Liver (tissue), 9 donors: ENCODE measurements around the gene UBQLNL. TPM values are rescaled to one million over a fixed set of nuclear protein-coding genes. Genes with fewer than 3 reads are reported as not detected.

Experiments used
- DNase-seq: peaks from one replicate; pipeline ENCODE4 v3.0.0-alpha.2; 2017; ENCODE audit warnings: low spot score
- H3K27ac ChIP-seq, 2 donors: one replicate each; pipeline ENCODE4 v1.7.0; 2013; ENCODE audit warnings: inconsistent platforms in 2 of 2, low read length in 2 of 2, control low read depth in 1 of 2, low read depth in 1 of 2, mild to moderate bottlenecking in 1 of 2
- H3K27me3 ChIP-seq, 4 donors: one replicate each; pipeline versions ENCODE4 v1.6.1 to v1.7.0; 2013; ENCODE audit warnings: low read length in 3 of 4, inconsistent platforms in 1 of 4, mild to moderate bottlenecking in 1 of 4, moderate library complexity in 1 of 4; ENCODE audit not compliant: control insufficient read depth in 4 of 4, insufficient read depth in 4 of 4
- H3K36me3 ChIP-seq, 4 donors: one replicate each; pipeline versions ENCODE4 v1.6.1 to v1.7.0; 2013; ENCODE audit warnings: low read length in 3 of 4, mild to moderate bottlenecking in 3 of 4, low read depth in 1 of 4, moderate library complexity in 1 of 4; ENCODE audit not compliant: control insufficient read depth in 4 of 4, insufficient read depth in 3 of 4
- H3K4me1 ChIP-seq, 4 donors: one replicate each; pipeline versions ENCODE4 v1.6.1 to v1.7.0; 2013; ENCODE audit warnings: low read length in 3 of 4, mild to moderate bottlenecking in 3 of 4, moderate library complexity in 1 of 4; ENCODE audit not compliant: control insufficient read depth in 4 of 4, insufficient read depth in 4 of 4
- H3K4me3 ChIP-seq, 3 donors: one replicate each; pipeline versions ENCODE4 v1.6.1 to v1.7.0; 2013; ENCODE audit warnings: low read length in 3 of 3, control low read depth in 1 of 3, low read depth in 1 of 3, mild to moderate bottlenecking in 1 of 3
- H3K9ac ChIP-seq, 2 donors: one replicate each; pipeline ENCODE4 v1.7.0; 2013; ENCODE audit warnings: low read length in 2 of 2, mild to moderate bottlenecking in 2 of 2, moderate library complexity in 2 of 2, control low read depth in 1 of 2, low read depth in 1 of 2
- H3K9me3 ChIP-seq, 4 donors: one replicate each; pipeline versions ENCODE4 v1.6.1 to v1.7.0; 2013; ENCODE audit warnings: low read length in 3 of 4; ENCODE audit not compliant: control insufficient read depth in 4 of 4
- ATF3 ChIP-seq: IDR thresholded peaks from 2 replicates; pipeline ENCODE4 v1.6.1; 2016; ENCODE audit warnings: antibody characterized with exemption
- EGR1 ChIP-seq, 2 donors: IDR thresholded peaks; 2 replicates each; pipeline ENCODE4 v1.6.1; 2016 to 2018; ENCODE audit warnings: antibody characterized with exemption in 2 of 2, low read depth in 2 of 2
- FOXA1 ChIP-seq: IDR thresholded peaks from 2 replicates; pipeline ENCODE4 v1.6.1; 2016; ENCODE audit warnings: antibody characterized with exemption
- FOXA2 ChIP-seq: IDR thresholded peaks from 2 replicates; pipeline ENCODE4 v1.6.1; 2016; ENCODE audit warnings: antibody characterized with exemption
- HNF4A ChIP-seq, 2 donors: conservative IDR thresholded peaks; 2 replicates each; pipeline ENCODE4 v1.6.1; 2016; ENCODE audit warnings: antibody characterized with exemption in 2 of 2, mild to moderate bottlenecking in 2 of 2
- HNF4G ChIP-seq: IDR thresholded peaks from 2 replicates; pipeline ENCODE4 v1.6.1; 2016; ENCODE audit warnings: antibody characterized with exemption
- JUND ChIP-seq, 2 donors: IDR thresholded peaks; 2 replicates each; pipeline ENCODE4 v1.6.1; 2016; ENCODE audit warnings: antibody characterized with exemption in 2 of 2
- NR2F2 ChIP-seq: IDR thresholded peaks from 2 replicates; pipeline ENCODE4 v1.6.1; 2016; ENCODE audit warnings: antibody characterized with exemption
- RAD21 ChIP-seq, 2 donors: IDR thresholded peaks; 2 replicates each; pipeline ENCODE4 v1.6.1; 2016; ENCODE audit warnings: antibody characterized with exemption in 2 of 2, mild to moderate bottlenecking in 2 of 2
- RXRA ChIP-seq, 2 donors: IDR thresholded peaks; 2 replicates each; pipeline ENCODE4 v1.6.1; 2017 to 2018; ENCODE audit warnings: antibody characterized with exemption in 2 of 2, mild to moderate bottlenecking in 1 of 2
- TAF1 ChIP-seq: conservative IDR thresholded peaks from 2 replicates; pipeline ENCODE4 v1.6.1; 2016; ENCODE audit warnings: antibody characterized with exemption, mild to moderate bottlenecking
- YY1 ChIP-seq: IDR thresholded peaks from 2 replicates; pipeline ENCODE4 v1.6.1; 2016; ENCODE audit warnings: antibody characterized with exemption, mild to moderate bottlenecking
- WGBS: extraction: QIAGEN DNeasy Blood & Tissue Kit; methylation state at CpG from one replicate; pipeline ENCODE4 v1.1.7; 2013; 5-methylcytosine and 5-hydroxymethylcytosine counted together
- polyA plus RNA-seq, 2 donors: library from polyadenylated mRNA; stranded (reverse) in 1 of 2; unstranded in 1 of 2; fragments of 200-250 nt in 1 of 2; fragments of >200 nt in 1 of 2; fragmentation: Nextera tagmentation in 1 of 2; extraction: Ambion mirVana in 1 of 2; gene quantifications; one replicate each; pipeline versions ENCODE4 v1.2.1 to v1.2.3, GENCODE V29; 2013 to 2015
- total RNA-seq, 2 donors: library from RNA; depleted of rRNA; stranded (reverse); fragments of >200 nt; gene quantifications; one replicate each; pipeline ENCODE4 v1.2.3, GENCODE V29; 2014
- TF ChIP-seq, protein P1 (sequence below): IDR thresholded peaks from 2 replicates; pipeline ENCODE4 v1.6.1; 2016; ENCODE audit warnings: antibody characterized with exemption
- TF ChIP-seq, protein P2 (sequence below): IDR thresholded peaks from 2 replicates; pipeline ENCODE4 v1.6.1; 2016; ENCODE audit warnings: antibody characterized with exemption
- TF ChIP-seq, protein P3 (sequence below): fragments of 150-350 bp; IDR thresholded peaks from 2 replicates; pipeline ENCODE4 v1.5.1; 2017; ENCODE audit warnings: improper control_type of control experiment, low read depth, low read length; ENCODE audit not compliant: missing input control
- donor health status: healthy.
- donor health status: healthy.
- donor health status: healthy.
- donor health status: healthy.
- donor health status: healthy.

UBQLNL gene
- total and polyA plus RNA-seq, 4 donors = 0.03 to 0.25 (median 0.07) TPM

GRCh38 chr11:5514841-5515240 lies 1.7 kb downstream of the UBQLNL start:
- H3K9me3 ChIP-seq = no peaks in the 10 kb centered on the region
- TF ChIP-seq HNF4G = no peak
- no peak for TF ChIP-seq FOXA2
- no peak for TF ChIP-seq YY1
- TF ChIP-seq FOXA1 = no peak
- no peak for TF ChIP-seq EGR1 (IDR thresholded peaks at IDR 0.05; ENCODE audit: low read depth in 2 of 2)
- TF ChIP-seq, protein P1, sequence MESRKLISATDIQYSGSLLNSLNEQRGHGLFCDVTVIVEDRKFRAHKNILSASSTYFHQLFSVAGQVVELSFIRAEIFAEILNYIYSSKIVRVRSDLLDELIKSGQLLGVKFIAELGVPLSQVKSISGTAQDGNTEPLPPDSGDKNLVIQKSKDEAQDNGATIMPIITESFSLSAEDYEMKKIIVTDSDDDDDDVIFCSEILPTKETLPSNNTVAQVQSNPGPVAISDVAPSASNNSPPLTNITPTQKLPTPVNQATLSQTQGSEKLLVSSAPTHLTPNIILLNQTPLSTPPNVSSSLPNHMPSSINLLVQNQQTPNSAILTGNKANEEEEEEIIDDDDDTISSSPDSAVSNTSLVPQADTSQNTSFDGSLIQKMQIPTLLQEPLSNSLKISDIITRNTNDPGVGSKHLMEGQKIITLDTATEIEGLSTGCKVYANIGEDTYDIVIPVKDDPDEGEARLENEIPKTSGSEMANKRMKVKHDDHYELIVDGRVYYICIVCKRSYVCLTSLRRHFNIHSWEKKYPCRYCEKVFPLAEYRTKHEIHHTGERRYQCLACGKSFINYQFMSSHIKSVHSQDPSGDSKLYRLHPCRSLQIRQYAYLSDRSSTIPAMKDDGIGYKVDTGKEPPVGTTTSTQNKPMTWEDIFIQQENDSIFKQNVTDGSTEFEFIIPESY = no peak
- TF ChIP-seq RXRA (IDR thresholded peaks at IDR 0.05) = no peak
- H3K9ac ChIP-seq = no peak overlapping the region
- no peaks in the 10 kb centered on the region for H3K36me3 ChIP-seq
- H3K27ac ChIP-seq = no peak overlapping the region
- H3K4me3 ChIP-seq = no peak overlapping the region
- no peaks in the 10 kb centered on the region for H3K4me1 ChIP-seq
- DNase-seq = no peak
- no peaks in the 10 kb centered on the region for H3K27me3 ChIP-seq

- TF ChIP-seq FOXA1 = no peak
- TF ChIP-seq TAF1 = no peak
- no peak for TF ChIP-seq YY1
- no peak for TF ChIP-seq JUND (IDR thresholded peaks at IDR 0.05)
- no peak for TF ChIP-seq EGR1 (IDR thresholded peaks at IDR 0.05; ENCODE audit: low read depth in 2 of 2)
- TF ChIP-seq RAD21 (IDR thresholded peaks at IDR 0.05) = no peak
- no peak for TF ChIP-seq FOXA2
- TF ChIP-seq, protein P2, sequence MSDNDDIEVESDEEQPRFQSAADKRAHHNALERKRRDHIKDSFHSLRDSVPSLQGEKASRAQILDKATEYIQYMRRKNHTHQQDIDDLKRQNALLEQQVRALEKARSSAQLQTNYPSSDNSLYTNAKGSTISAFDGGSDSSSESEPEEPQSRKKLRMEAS = no peak
- TF ChIP-seq RXRA (IDR thresholded peaks at IDR 0.05) = no peak
- TF ChIP-seq HNF4A (conservative IDR thresholded peaks at IDR 0.05) = no peak
- TF ChIP-seq, protein P1 = no peak
- TF ChIP-seq HNF4G = no peak
- no peak for TF ChIP-seq NR2F2
- no peak for TF ChIP-seq ATF3
- TF ChIP-seq, protein P3, sequence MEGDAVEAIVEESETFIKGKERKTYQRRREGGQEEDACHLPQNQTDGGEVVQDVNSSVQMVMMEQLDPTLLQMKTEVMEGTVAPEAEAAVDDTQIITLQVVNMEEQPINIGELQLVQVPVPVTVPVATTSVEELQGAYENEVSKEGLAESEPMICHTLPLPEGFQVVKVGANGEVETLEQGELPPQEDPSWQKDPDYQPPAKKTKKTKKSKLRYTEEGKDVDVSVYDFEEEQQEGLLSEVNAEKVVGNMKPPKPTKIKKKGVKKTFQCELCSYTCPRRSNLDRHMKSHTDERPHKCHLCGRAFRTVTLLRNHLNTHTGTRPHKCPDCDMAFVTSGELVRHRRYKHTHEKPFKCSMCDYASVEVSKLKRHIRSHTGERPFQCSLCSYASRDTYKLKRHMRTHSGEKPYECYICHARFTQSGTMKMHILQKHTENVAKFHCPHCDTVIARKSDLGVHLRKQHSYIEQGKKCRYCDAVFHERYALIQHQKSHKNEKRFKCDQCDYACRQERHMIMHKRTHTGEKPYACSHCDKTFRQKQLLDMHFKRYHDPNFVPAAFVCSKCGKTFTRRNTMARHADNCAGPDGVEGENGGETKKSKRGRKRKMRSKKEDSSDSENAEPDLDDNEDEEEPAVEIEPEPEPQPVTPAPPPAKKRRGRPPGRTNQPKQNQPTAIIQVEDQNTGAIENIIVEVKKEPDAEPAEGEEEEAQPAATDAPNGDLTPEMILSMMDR = no peak
- H3K4me3 ChIP-seq = no peak within 1 kb of the TSS
- H3K27ac ChIP-seq = no peak within 1 kb of the TSS
- no peak for DNase-seq
- no peaks in the 10 kb centered on the region for H3K9me3 ChIP-seq
- H3K9ac ChIP-seq = no peak within 1 kb of the TSS
- H3K27me3 ChIP-seq = no peaks in the 10 kb centered on the region
- no peaks in the 10 kb centered on the region for H3K36me3 ChIP-seq
- 89% methylated on average over 4 of the region's 4 CpGs for WGBS
- H3K4me1 ChIP-seq = no peaks in the 10 kb centered on the region
Measured at GRCh38 chr11:5509803-5510202, 6.7 kb downstream of the UBQLNL start, which contains the start of gene UBQLN3. TSS of gene UBQLN3 (minus strand) at chr11:5509957. CDS start at chr11:5509558, 399 bp downstream.
